Endodermal cell (in vitro differentiated cells): ENCODE measurements around the gene RTL5. TPM values are rescaled to one million over a fixed set of nuclear protein-coding genes. Genes with fewer than 3 reads are reported as not detected.
A peak's percentile ranks its signal among the peaks of the same experiment; 100 is the strongest.

ENCODE experiments used
- DNase-seq: peaks from one replicate; pipeline ENCODE4 v3.0.0-alpha.2; 2017
- H3K27ac ChIP-seq: 2 replicates; pipeline ENCODE4 v1.5.1; 2013; ENCODE audit warnings: mild to moderate bottlenecking, low read depth, low read length, moderate library complexity
- H3K27me3 ChIP-seq: 2 replicates; pipeline ENCODE4 v1.6.1; 2013; ENCODE audit warnings: mild to moderate bottlenecking, low read length, moderate library complexity; ENCODE audit not compliant: insufficient read depth, control insufficient read depth, poor library complexity, severe bottlenecking
- H3K36me3 ChIP-seq: 2 replicates; pipeline ENCODE4 v1.7.0; 2013; ENCODE audit warnings: mild to moderate bottlenecking, low read length, moderate library complexity; ENCODE audit not compliant: control insufficient read depth, insufficient read depth
- H3K4me1 ChIP-seq: one replicate; pipeline ENCODE4 v1.7.0; 2013; ENCODE audit warnings: low read length; ENCODE audit not compliant: control insufficient read depth, insufficient read depth
- H3K4me3 ChIP-seq: 2 replicates; pipeline ENCODE4 v1.5.1; 2013; ENCODE audit warnings: mild to moderate bottlenecking, low read length, moderate library complexity
- H3K9ac ChIP-seq: 2 replicates; pipeline ENCODE4 v1.6.1; 2013; ENCODE audit warnings: mild to moderate bottlenecking, low read length, moderate library complexity; ENCODE audit not compliant: poor library complexity, severe bottlenecking; ENCODE audit errors: extremely low read depth
- H3K9me3 ChIP-seq: 2 replicates; pipeline ENCODE4 v1.6.1; 2013; ENCODE audit warnings: mild to moderate bottlenecking, low read length, moderate library complexity; ENCODE audit not compliant: control insufficient read depth
- H3K27ac Mint-ChIP-seq: 2 replicates; pipeline ENCODE4 v1.8.0; 2020; ENCODE audit warnings: mixed read lengths
- H3K27me3 Mint-ChIP-seq: 2 replicates; pipeline ENCODE4 v1.8.0; 2021; ENCODE audit warnings: mild to moderate bottlenecking, mixed read lengths; ENCODE audit not compliant: insufficient read depth
- H3K36me3 Mint-ChIP-seq: 2 replicates; pipeline ENCODE4 v1.8.0; 2020; ENCODE audit warnings: low read depth, mixed read lengths
- H3K4me1 Mint-ChIP-seq: 2 replicates; pipeline ENCODE4 v1.8.0; 2020; ENCODE audit warnings: mixed read lengths
- H3K4me3 Mint-ChIP-seq: 2 replicates; pipeline ENCODE4 v1.8.0; 2020; ENCODE audit warnings: mild to moderate bottlenecking, moderate library complexity, mixed read lengths
- H3K9me3 Mint-ChIP-seq: 2 replicates; pipeline ENCODE4 v1.8.0; 2020; ENCODE audit warnings: mild to moderate bottlenecking, mixed read lengths
- CTCF ChIP-seq: fragments of 200-600 bp; sonication (generic); conservative IDR thresholded peaks from 2 replicates; pipeline ENCODE4 v1.5.0; 2021; ENCODE audit warnings: antibody characterized with exemption, mild to moderate bottlenecking
- WGBS, 2 experiments: methylation state at CpG; one replicate each; pipeline versions ENCODE4 v1.1.5 to v1.1.7; 2013; ENCODE audit warnings: missing lambda C conversion rate in 2 of 2, mixed read lengths in 1 of 2; ENCODE audit not compliant: insufficient coverage in 1 of 2, insufficient read length in 1 of 2; 5-methylcytosine and 5-hydroxymethylcytosine counted together
- total RNA-seq, 2 donors: library from RNA; stranded (reverse); fragmentation: NEBNext Ultra II Directional in 1 of 2; extraction: Animal tissue kit (Norgen Biotek cat#: 25700) in 1 of 2; gene quantifications; 2 replicates in 1 of 2; 3 replicates in 1 of 2; pipeline ENCODE4 v1.2.1, GENCODE V29; 2021

Gene RTL5
- total RNA-seq, 2 donors from 2014 or later, result 8.4 to 9.9 TPM

GRCh38 chrX:72143609-72143907 lies 11.8 kb upstream of the RTL5 start:
- H3K9ac ChIP-seq, result no peak overlapping the region
- peak overlapping the region; percentile 82 for H3K27ac ChIP-seq
- WGBS, 2 experiments, result 84% methylated on average over 2 of the region's 2 CpGs; no CpG with 5 or more reads in 1 of the 2 experiments
- H3K36me3 ChIP-seq, result no peaks in the 10 kb centered on the region
- H3K4me1 ChIP-seq, result no peaks in the 10 kb centered on the region
- peaks cover 15% of the 10 kb centered on the region for H3K36me3 Mint-ChIP-seq
- no peaks in the 10 kb centered on the region for H3K27me3 ChIP-seq
- H3K27me3 Mint-ChIP-seq, result no peaks in the 10 kb centered on the region
- H3K27ac Mint-ChIP-seq, result no peak overlapping the region
- no peak for TF ChIP-seq CTCF
- H3K9me3 ChIP-seq, result no peaks in the 10 kb centered on the region
- peaks cover 52% of the 10 kb centered on the region for H3K9me3 Mint-ChIP-seq
- no peak for DNase-seq
- no peak overlapping the region for H3K4me3 Mint-ChIP-seq
- H3K4me1 Mint-ChIP-seq, result no peaks in the 10 kb centered on the region
- no peak overlapping the region for H3K4me3 ChIP-seq

- no peak for TF ChIP-seq CTCF
- H3K27me3 Mint-ChIP-seq, result no peaks in the 10 kb centered on the region
- DNase-seq, result no peak
- Histone ChIP-seq H3K27me3 (no peaks in the 10 kb centered on the region), H3K9ac (no peak overlapping the region), H3K4me1 (no peaks in the 10 kb centered on the region), H3K9me3 (no peaks in the 10 kb centered on the region), H3K27ac (peak overlapping the region; percentile 82), H3K4me3 (no peak overlapping the region), H3K36me3 (no peaks in the 10 kb centered on the region)
- peaks cover 56% of the 10 kb centered on the region for H3K9me3 Mint-ChIP-seq
- no peaks in the 10 kb centered on the region for H3K4me1 Mint-ChIP-seq
- H3K4me3 Mint-ChIP-seq, result no peak overlapping the region
- H3K27ac Mint-ChIP-seq, result no peak overlapping the region
- H3K36me3 Mint-ChIP-seq, result peaks cover 15% of the 10 kb centered on the region
- 87 to 93% methylated on average over 3 to 8 of the region's 11 CpGs for WGBS, 2 experiments
These were observed 11.3 kb upstream of the RTL5 start for GRCh38 chrX:72142794-72143608.

- Histone ChIP-seq H3K4me1 (no peaks in the 10 kb centered on the region), H3K9ac (no peak overlapping the region), H3K36me3 (no peaks in the 10 kb centered on the region), H3K27me3 (no peaks in the 10 kb centered on the region), H3K9me3 (no peaks in the 10 kb centered on the region), H3K4me3 (no peak overlapping the region), H3K27ac (peak overlapping the region; percentile 82)
- peaks cover 54% of the 10 kb centered on the region for H3K9me3 Mint-ChIP-seq
- WGBS, 2 experiments, result 67 to 91% methylated on average over 1 to 6 of the region's 8 CpGs
- no peak for TF ChIP-seq CTCF
- peaks cover 15% of the 10 kb centered on the region for H3K36me3 Mint-ChIP-seq
- H3K27ac Mint-ChIP-seq, result no peak overlapping the region
- H3K4me3 Mint-ChIP-seq, result no peak overlapping the region
- no peak for DNase-seq
- H3K4me1 Mint-ChIP-seq, result no peaks in the 10 kb centered on the region
- H3K27me3 Mint-ChIP-seq, result no peaks in the 10 kb centered on the region
These were observed 10.5 kb upstream of the RTL5 start for GRCh38 chrX:72142094-72142793.
